NCI-H345 treated with DMSO at 0.1 percent for 48 hours (cell line): ENCODE measurements around the gene ST6GAL1.
A peak's percentile ranks its signal among the peaks of the same experiment; 100 is the strongest.
"Not testable (repeated sequence)": the region's sequence is repeated elsewhere in the genome, so short reads cannot be mapped to it uniquely, and the experiment has no call there.

ENCODE experiments used
- DNase-seq: peaks from one replicate; lab custom pipeline; 2025; ENCODE audit not compliant: unreplicated experiment; lab: John Stamatoyannopoulos, UW

The ST6GAL1 gene

GRCh38 chr3:186940967-186941366 is 10.6 kb downstream of the ST6GAL1 start:
- DNase-seq = no peak

- DNase-seq = no peak
Measured at GRCh38 chr3:186942168-186942567, 11.8 kb downstream of the ST6GAL1 start.

- no peak for DNase-seq
Measured at GRCh38 chr3:186945255-186945823, 15.0 kb downstream of the ST6GAL1 start.

GRCh38 chr3:186946756-186947375 is 16.5 kb downstream of the ST6GAL1 start:
- DNase-seq = peak; percentile 37

GRCh38 chr3:186949281-186949982 is 19.1 kb downstream of the ST6GAL1 start:
- no peak for DNase-seq

GRCh38 chr3:186950402-186951093 is 20.2 kb downstream of the ST6GAL1 start:
- DNase-seq = no peak

GRCh38 chr3:186951640-186952552 is 21.6 kb downstream of the ST6GAL1 start:
- no peak for DNase-seq

- no peak for DNase-seq
Measured at GRCh38 chr3:186953011-186953487, 22.7 kb downstream of the ST6GAL1 start.

GRCh38 chr3:186953992-186954699 is 23.8 kb downstream of the ST6GAL1 start:
- DNase-seq = not testable (repeated sequence)

GRCh38 chr3:186955898-186956696 is 25.8 kb downstream of the ST6GAL1 start:
- no peak for DNase-seq

GRCh38 chr3:186959029-186959624 is 28.8 kb downstream of the ST6GAL1 start:
- no peak for DNase-seq

- no peak for DNase-seq
Measured at GRCh38 chr3:186960347-186960746, 30.0 kb downstream of the ST6GAL1 start.

- no peak for DNase-seq
Measured at GRCh38 chr3:186962445-186962844, 32.1 kb downstream of the ST6GAL1 start.

GRCh38 chr3:186963636-186964035 is 33.3 kb downstream of the ST6GAL1 start:
- no peak for DNase-seq

- DNase-seq = no peak
Measured at GRCh38 chr3:186964071-186964470, 33.7 kb downstream of the ST6GAL1 start.

- no peak for DNase-seq
Measured at GRCh38 chr3:186964616-186965015, 34.3 kb downstream of the ST6GAL1 start.

- no peak for DNase-seq
Measured at GRCh38 chr3:186965141-186965879, 35.0 kb downstream of the ST6GAL1 start.

- DNase-seq = no peak
Measured at GRCh38 chr3:186966406-186966805, 36.1 kb downstream of the ST6GAL1 start.
